ENCODE results near the gene OR1A2.
"Not testable (repeated sequence)": the region's sequence is repeated elsewhere in the genome, so short reads cannot be mapped to it uniquely, and the experiment has no call there.

GRCh38 chr17:3238685-3239084 is 41.4 kb downstream of the OR1A2 start:
- TF ChIP-seq HCFC1 (IDR thresholded peaks at IDR 0.05; ENCODE audit: low read depth, low read length); ZNF282 (IDR thresholded peaks at IDR 0.05; ENCODE audit: partially characterized antibody); POLR2A (IDR thresholded peaks at IDR 0.05; ENCODE audit: insufficient read depth in 1 of 2, low read depth in 2 of 2, low read length in 2 of 2): not testable (repeated sequence)
- TF ChIP-seq, protein P1, sequence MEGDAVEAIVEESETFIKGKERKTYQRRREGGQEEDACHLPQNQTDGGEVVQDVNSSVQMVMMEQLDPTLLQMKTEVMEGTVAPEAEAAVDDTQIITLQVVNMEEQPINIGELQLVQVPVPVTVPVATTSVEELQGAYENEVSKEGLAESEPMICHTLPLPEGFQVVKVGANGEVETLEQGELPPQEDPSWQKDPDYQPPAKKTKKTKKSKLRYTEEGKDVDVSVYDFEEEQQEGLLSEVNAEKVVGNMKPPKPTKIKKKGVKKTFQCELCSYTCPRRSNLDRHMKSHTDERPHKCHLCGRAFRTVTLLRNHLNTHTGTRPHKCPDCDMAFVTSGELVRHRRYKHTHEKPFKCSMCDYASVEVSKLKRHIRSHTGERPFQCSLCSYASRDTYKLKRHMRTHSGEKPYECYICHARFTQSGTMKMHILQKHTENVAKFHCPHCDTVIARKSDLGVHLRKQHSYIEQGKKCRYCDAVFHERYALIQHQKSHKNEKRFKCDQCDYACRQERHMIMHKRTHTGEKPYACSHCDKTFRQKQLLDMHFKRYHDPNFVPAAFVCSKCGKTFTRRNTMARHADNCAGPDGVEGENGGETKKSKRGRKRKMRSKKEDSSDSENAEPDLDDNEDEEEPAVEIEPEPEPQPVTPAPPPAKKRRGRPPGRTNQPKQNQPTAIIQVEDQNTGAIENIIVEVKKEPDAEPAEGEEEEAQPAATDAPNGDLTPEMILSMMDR (CRISPR knock-in tag; IDR thresholded peaks at IDR 0.05), result not testable (repeated sequence)

All from HepG2 (cell line).